A549 treated with AZD9567 at 1 μM for 4 hours (cell line): ENCODE data around the gene HADH. TPM values are rescaled to one million over a fixed set of nuclear protein-coding genes. Genes with fewer than 3 reads are reported as not detected.

ENCODE experiments used
- total RNA-seq: library from RNA; stranded (reverse); fragments of 200-300 nt; extraction: Qiagen RNA extraction; gene quantifications from 5 replicates; pipeline ENCODE4 v1.2.3, GENCODE V29; 2022; ENCODE audit not compliant: insufficient read depth

The HADH gene
- 22.7 to 29.2 TPM (median 25.2 TPM) in 5 replicates for total RNA-seq

GRCh38 chr4:107989537-107990386 is at the start of gene HADH:
Gene HADH, plus strand, starts transcription at chr4:107989889. Its CDS starts 44 bp downstream, at chr4:107989933.

Other genes starting within 250 kb of the HADH start
- gene SGMS2, start 165.0 kb upstream of the HADH start, total RNA-seq: 17.6 to 28.4 TPM (median 24.2 TPM) in 5 replicates
- 1.3 to 3.4 TPM (median 1.8 TPM) in 5 replicates for gene CYP2U1, start 58.3 kb upstream of the HADH start, total RNA-seq
- 0.09 to 0.15 TPM (median 0.13 TPM) in 4 of 5 replicates, not detected in the other for gene LEF1, start 179.0 kb downstream of the HADH start, total RNA-seq